ENCODE results near the gene MYH9.

DNA sequence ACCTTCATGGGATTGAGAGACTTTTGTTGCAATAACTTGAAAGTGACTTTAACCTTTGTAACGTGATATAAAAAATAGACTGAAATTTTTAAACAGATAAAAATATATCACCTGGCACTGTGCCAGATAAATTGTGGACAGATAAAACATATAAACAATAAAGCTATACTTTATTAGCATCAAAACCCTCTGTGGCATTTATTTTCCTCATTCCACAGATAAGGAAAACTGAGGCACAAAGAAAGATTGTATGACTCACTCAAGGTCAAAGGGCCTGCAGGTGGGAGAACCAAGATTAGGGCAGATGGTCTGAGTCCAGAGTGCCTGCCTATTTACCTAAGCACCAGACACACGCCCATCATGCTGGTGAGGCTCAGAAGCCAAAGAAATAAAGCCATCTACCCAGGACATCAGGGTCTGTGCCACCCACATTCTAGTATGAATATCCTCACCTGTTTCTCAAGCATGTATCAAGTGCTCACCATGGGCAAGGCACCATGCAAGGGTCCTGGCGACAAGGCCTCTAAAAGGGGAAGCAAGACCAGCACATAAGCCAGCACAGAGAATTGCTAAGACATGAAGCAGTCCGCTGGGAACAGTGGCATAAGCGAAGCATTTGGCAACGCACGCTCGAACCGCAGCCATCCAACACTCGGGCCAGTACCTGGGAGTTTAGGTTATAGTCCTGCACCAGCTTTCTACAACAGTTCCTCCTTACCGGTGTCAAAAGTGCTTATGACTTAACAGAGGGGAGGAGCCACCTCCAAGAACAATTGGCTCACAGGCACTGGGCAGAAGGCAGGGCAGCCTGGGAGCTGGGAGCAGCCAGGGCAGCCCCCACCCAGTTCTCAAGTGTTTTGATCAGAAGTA is 17.6 kb downstream of the MYH9 start:
- TF ChIP-seq, protein P1, sequence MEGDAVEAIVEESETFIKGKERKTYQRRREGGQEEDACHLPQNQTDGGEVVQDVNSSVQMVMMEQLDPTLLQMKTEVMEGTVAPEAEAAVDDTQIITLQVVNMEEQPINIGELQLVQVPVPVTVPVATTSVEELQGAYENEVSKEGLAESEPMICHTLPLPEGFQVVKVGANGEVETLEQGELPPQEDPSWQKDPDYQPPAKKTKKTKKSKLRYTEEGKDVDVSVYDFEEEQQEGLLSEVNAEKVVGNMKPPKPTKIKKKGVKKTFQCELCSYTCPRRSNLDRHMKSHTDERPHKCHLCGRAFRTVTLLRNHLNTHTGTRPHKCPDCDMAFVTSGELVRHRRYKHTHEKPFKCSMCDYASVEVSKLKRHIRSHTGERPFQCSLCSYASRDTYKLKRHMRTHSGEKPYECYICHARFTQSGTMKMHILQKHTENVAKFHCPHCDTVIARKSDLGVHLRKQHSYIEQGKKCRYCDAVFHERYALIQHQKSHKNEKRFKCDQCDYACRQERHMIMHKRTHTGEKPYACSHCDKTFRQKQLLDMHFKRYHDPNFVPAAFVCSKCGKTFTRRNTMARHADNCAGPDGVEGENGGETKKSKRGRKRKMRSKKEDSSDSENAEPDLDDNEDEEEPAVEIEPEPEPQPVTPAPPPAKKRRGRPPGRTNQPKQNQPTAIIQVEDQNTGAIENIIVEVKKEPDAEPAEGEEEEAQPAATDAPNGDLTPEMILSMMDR (IDR thresholded peaks at IDR 0.05 in 8 of 11, conservative IDR thresholded peaks at IDR 0.05 in 3 of 11): no peak
- no peak for TF ChIP-seq POLR2A (IDR thresholded peaks at IDR 0.05)

Data from spleen (tissue), 7 donors.